Astrocyte (in vitro differentiated cells and primary cell): Measurements from ENCODE around the gene DTD2.
"Not testable (repeated sequence)": the region's sequence is repeated elsewhere in the genome, so short reads cannot be mapped to it uniquely, and the experiment has no call there.

Experiments
- EZH2 ChIP-seq: IDR thresholded peaks from 2 replicates; pipeline ENCODE4 v1.6.1; 2012; ENCODE audit warnings: mild to moderate bottlenecking, low read length, inconsistent platforms; ENCODE audit not compliant: insufficient read depth
- TF ChIP-seq, protein P1 (sequence below): IDR thresholded peaks from 2 replicates; pipeline ENCODE4 v1.5.1; 2011; ENCODE audit warnings: low read depth, mild to moderate bottlenecking, inconsistent platforms, low read length, moderate library complexity; ENCODE audit not compliant: insufficient read depth

DNA sequence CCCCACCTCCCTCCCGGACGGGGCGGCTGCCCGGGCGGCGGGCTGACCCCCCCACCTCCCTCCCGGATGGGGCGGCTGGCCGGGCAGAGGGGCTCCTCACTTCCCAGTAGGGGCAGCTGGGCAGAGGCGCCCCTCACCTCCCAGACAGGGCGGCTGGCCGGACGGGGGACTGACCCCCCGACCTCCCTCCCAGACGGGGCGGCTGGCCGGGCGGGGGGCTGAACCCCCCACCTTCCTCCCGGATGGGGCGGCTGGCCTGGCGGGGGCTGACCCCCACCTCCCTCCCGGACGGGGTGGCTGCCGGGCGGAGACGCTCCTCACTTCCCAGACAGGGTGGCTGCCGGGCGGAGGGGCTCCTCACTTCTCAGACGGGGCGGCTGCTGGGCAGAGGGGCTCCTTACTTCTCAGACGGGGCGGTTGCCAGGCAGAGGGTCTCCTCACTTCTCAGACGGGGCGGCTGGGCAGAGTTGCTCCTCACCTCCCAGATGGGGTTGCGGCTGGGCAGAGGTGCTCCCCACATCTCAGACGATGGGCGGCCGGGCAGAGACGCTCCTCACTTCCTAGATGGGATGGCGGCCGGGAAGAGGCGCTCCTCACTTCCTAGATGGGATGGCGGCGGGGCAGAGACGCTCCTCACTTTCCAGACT is 20.1 kb downstream of the DTD2 start:
- TF ChIP-seq, protein P1, sequence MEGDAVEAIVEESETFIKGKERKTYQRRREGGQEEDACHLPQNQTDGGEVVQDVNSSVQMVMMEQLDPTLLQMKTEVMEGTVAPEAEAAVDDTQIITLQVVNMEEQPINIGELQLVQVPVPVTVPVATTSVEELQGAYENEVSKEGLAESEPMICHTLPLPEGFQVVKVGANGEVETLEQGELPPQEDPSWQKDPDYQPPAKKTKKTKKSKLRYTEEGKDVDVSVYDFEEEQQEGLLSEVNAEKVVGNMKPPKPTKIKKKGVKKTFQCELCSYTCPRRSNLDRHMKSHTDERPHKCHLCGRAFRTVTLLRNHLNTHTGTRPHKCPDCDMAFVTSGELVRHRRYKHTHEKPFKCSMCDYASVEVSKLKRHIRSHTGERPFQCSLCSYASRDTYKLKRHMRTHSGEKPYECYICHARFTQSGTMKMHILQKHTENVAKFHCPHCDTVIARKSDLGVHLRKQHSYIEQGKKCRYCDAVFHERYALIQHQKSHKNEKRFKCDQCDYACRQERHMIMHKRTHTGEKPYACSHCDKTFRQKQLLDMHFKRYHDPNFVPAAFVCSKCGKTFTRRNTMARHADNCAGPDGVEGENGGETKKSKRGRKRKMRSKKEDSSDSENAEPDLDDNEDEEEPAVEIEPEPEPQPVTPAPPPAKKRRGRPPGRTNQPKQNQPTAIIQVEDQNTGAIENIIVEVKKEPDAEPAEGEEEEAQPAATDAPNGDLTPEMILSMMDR: not testable (repeated sequence)
- TF ChIP-seq EZH2: not testable (repeated sequence)
